Parathyroid adenoma (tissue), 2 donors: ENCODE data around the gene PAX2.

Experiments used
- H2AFZ ChIP-seq: fragments of 300-600 bp; sonication (generic); one replicate; pipeline ENCODE4 v1.7.0; 2017; ENCODE audit warnings: antibody characterized with exemption, mild to moderate bottlenecking
- H3K27ac ChIP-seq: fragments of 300-600 bp; sonication (generic); one replicate; pipeline ENCODE4 v1.7.0; 2017
- H3K27me3 ChIP-seq: fragments of 300-600 bp; sonication (generic); one replicate; pipeline ENCODE4 v1.7.0; 2017; ENCODE audit warnings: low read length; ENCODE audit not compliant: control insufficient read depth, insufficient read depth
- H3K36me3 ChIP-seq: fragments of 300-600 bp; sonication (generic); one replicate; pipeline ENCODE4 v1.7.0; 2017; ENCODE audit warnings: low read length; ENCODE audit not compliant: control insufficient read depth, insufficient read depth
- H3K4me1 ChIP-seq: fragments of 300-600 bp; sonication (generic); one replicate; pipeline ENCODE4 v1.7.0; 2017; ENCODE audit warnings: control low read depth
- H3K4me2 ChIP-seq: fragments of 300-600 bp; sonication (generic); one replicate; pipeline ENCODE4 v1.7.0; 2017; ENCODE audit warnings: low read length
- H3K4me3 ChIP-seq: fragments of 300-600 bp; sonication (generic); one replicate; pipeline ENCODE4 v1.7.0; 2017; ENCODE audit warnings: low read depth, low read length
- H3K79me2 ChIP-seq: fragments of 300-600 bp; sonication (generic); one replicate; pipeline ENCODE4 v1.7.0; 2017; ENCODE audit warnings: control low read depth
- H3K9ac ChIP-seq: fragments of 300-600 bp; sonication (generic); one replicate; pipeline ENCODE4 v1.7.0; 2017; ENCODE audit warnings: mild to moderate bottlenecking
- H3K9me3 ChIP-seq: fragments of 300-600 bp; sonication (generic); one replicate; pipeline ENCODE4 v1.7.0; 2017; ENCODE audit warnings: low read length; ENCODE audit not compliant: control insufficient read depth
- TF ChIP-seq, protein P1 (sequence below): fragments of 300-600 bp; sonication (generic); IDR thresholded peaks from one replicate; pipeline ENCODE4 v1.7.0; 2017; ENCODE audit warnings: antibody characterized with exemption, mild to moderate bottlenecking
- donor health status: primary hyperparathyroidism.

PAX2 gene

DNA sequence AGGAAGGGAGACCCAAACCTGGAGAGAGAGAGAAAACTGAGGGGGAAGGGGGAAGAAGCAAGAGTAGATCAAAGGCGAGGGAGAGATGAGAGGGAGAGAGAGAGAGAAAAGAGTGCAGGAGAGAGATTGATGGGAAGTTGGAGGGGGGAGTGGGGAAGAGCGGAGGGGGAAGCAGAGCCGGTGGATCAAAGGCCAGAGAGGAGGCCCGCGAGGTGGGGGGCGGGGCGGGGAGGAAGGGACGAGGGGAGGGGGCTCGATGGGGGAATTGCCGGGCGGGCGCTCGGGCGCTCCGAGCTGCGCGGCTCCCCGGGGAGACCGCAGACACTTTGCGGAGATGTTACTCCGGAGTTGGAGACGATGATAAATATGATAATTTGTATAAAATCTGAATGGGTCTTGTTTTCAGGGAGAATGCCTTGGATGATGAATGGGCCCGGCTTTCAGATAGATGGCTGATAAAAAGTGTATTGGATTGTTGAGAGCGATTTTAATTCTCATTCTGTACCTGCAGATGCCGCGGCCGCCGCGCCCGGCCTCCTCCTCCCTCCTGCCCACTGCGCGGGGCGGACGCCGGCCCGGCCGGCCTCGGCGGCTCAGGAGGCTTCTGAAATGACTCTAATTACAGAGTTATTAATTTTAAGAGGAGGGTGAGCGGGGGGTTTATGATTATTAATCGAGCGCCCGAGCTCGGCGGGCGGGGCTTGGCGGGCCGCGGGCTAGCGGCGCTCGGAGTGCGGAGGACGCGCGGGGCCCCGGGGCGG, 21.4 kb upstream of the PAX2 start:
- TF ChIP-seq, protein P1, sequence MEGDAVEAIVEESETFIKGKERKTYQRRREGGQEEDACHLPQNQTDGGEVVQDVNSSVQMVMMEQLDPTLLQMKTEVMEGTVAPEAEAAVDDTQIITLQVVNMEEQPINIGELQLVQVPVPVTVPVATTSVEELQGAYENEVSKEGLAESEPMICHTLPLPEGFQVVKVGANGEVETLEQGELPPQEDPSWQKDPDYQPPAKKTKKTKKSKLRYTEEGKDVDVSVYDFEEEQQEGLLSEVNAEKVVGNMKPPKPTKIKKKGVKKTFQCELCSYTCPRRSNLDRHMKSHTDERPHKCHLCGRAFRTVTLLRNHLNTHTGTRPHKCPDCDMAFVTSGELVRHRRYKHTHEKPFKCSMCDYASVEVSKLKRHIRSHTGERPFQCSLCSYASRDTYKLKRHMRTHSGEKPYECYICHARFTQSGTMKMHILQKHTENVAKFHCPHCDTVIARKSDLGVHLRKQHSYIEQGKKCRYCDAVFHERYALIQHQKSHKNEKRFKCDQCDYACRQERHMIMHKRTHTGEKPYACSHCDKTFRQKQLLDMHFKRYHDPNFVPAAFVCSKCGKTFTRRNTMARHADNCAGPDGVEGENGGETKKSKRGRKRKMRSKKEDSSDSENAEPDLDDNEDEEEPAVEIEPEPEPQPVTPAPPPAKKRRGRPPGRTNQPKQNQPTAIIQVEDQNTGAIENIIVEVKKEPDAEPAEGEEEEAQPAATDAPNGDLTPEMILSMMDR, result no peak
- no peaks in the 10 kb centered on the region for H3K27me3 ChIP-seq

DNA sequence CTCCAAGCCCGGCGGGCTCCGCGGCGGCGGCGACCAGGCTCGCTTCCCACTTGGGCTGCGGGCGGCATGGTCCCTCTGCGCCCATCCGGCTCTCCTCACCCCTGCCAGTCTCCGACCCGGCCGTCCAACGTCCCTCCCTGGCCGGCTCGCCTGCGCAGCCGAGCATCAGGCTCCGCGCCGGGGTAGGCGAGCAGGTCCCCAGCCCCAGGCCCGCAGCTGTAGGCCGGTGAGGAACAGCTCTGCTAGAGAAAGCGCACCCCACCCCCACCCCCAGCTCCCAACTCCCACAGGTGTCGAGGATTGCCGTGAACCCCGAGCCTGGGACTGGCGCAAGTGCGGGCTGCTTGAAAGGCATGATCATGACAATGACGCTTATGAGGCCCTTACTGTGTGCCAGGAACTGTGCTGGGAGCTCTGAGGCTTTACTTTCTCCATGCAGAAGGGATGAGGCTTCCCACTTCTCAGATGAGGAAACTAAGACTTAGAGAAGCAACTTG, 20.8 kb upstream of the PAX2 start:
- Histone ChIP-seq H2AFZ (no peak overlapping the region), H3K27ac (no peak overlapping the region), H3K4me2 (no peak overlapping the region), H3K9me3 (no peaks in the 10 kb centered on the region), H3K9ac (no peak overlapping the region), H3K79me2 (no peaks in the 10 kb centered on the region), H3K36me3 (no peaks in the 10 kb centered on the region), H3K4me3 (no peak overlapping the region), H3K27me3 (no peaks in the 10 kb centered on the region), H3K4me1 (no peaks in the 10 kb centered on the region)
- TF ChIP-seq, protein P1, result no peak

More for the DNA sequence above, 21.4 kb upstream of the PAX2 start:
- Histone ChIP-seq H3K27ac (no peak overlapping the region), H3K9ac (no peak overlapping the region), H3K4me2 (no peak overlapping the region), H3K79me2 (no peaks in the 10 kb centered on the region), H3K36me3 (no peaks in the 10 kb centered on the region), H3K4me3 (no peak overlapping the region), H3K4me1 (no peaks in the 10 kb centered on the region), H2AFZ (no peak overlapping the region), H3K9me3 (no peaks in the 10 kb centered on the region)

DNA sequence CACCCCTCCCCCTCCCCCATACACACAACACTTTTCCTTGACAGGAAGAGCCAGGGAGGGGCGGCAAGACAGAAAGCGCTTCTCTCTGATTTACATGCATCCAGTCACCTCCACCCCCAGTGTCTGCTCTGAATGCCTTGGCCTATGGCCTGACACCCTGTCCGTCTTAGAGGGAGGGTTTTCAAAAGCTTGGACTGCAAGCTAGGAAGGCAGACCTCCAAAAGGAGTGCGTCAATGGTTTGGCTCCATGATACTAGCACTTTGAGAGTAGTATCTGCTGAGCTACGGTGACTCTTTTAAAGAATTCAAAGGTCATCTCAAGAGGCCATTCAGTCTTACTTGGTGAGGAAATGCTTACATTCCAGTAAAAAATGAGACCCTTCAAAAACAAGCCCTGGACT, 20.3 kb upstream of the PAX2 start:
- Histone ChIP-seq H3K4me1 (no peaks in the 10 kb centered on the region), H3K9me3 (no peaks in the 10 kb centered on the region), H3K36me3 (no peaks in the 10 kb centered on the region), H3K79me2 (no peaks in the 10 kb centered on the region), H2AFZ (no peak overlapping the region), H3K27me3 (peaks cover 4% of the 10 kb centered on the region), H3K27ac (no peak overlapping the region), H3K9ac (no peak overlapping the region), H3K4me3 (no peak overlapping the region), H3K4me2 (no peak overlapping the region)
- TF ChIP-seq, protein P1, result no peak

DNA sequence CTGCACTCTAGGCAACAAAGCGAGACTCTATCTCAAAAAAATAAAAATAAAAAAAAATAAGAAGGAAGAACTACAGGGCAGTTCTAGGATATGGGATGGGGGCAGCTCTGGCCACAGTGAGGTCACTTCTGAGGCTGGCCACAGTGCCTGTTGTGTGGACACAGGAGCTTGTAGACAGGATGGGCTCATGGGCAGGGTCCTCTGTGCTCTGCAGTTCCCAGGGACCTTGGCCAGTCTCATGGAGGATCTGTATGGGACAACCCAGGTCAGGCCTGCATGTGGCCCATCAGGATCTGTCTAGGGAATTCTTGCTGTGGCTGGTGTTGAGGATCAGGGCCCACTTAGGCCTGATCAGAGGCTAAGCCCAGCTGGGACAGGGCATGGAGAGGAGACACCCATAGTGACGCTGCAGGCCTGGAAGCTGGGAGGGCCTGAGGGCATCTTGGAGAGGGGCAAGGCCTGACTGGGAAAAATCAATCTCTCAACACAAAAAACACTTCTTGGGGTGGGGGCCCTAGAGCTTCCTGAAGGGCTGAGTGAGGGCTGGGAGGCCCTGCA, 19.4 kb upstream of the PAX2 start:
- H3K27me3 ChIP-seq, result peaks cover 13% of the 10 kb centered on the region
- H3K4me2 ChIP-seq, result no peak overlapping the region
- H3K4me1 ChIP-seq, result peaks cover 2% of the 10 kb centered on the region
- no peaks in the 10 kb centered on the region for H3K36me3 ChIP-seq
- H3K27ac ChIP-seq, result no peak overlapping the region
- H3K4me3 ChIP-seq, result no peak overlapping the region
- no peaks in the 10 kb centered on the region for H3K9me3 ChIP-seq
- TF ChIP-seq, protein P1, result no peak
- H2AFZ ChIP-seq, result no peak overlapping the region
- no peak overlapping the region for H3K9ac ChIP-seq
- no peaks in the 10 kb centered on the region for H3K79me2 ChIP-seq
